Activated CD8-positive, alpha-beta T cell treated with anti-CD3 and anti-CD28 coated beads for 36 hours (primary cell): ENCODE measurements around the gene TPCN1. TPM values are rescaled to one million over a fixed set of nuclear protein-coding genes. Genes with fewer than 3 reads are reported as not detected.

Experiments
- ATAC-seq: fragments of 200-7000 bp; cut with Tn5 transposase; one replicate; pipeline ENCODE4 v1.10.0; 2021; ENCODE audit warnings: mild to moderate bottlenecking, moderate library complexity
- CTCF ChIA-PET: fragments of 350-600 bp; sonication (Branson Sonifier 250); formaldehyde crosslinking; loops from one replicate; lab custom pipeline; 2021; ENCODE audit warnings: antibody characterized with exemption; lab: Charles Lee
- POLR2A ChIA-PET: fragments of 350-600 bp; sonication (Branson Sonifier 250); formaldehyde crosslinking; loops from one replicate; lab custom pipeline; 2021; ENCODE audit warnings: antibody characterized with exemption; lab: Charles Lee
- DNase-seq: peaks from one replicate; pipeline ENCODE4 v3.0.0-alpha.2; 2020
- H3K27ac Mint-ChIP-seq: one replicate; pipeline ENCODE4 v1.8.0; 2021; ENCODE audit warnings: mild to moderate bottlenecking, mixed read lengths
- H3K27me3 Mint-ChIP-seq: one replicate; pipeline ENCODE4 v1.8.0; 2021; ENCODE audit warnings: mixed read lengths
- H3K36me3 Mint-ChIP-seq: one replicate; pipeline ENCODE4 v1.8.0; 2021; ENCODE audit warnings: low read depth, mixed read lengths
- H3K4me1 Mint-ChIP-seq: one replicate; pipeline ENCODE4 v1.8.0; 2021; ENCODE audit warnings: low read depth, mixed read lengths
- H3K4me3 Mint-ChIP-seq: one replicate; pipeline ENCODE4 v1.8.0; 2021; ENCODE audit warnings: mild to moderate bottlenecking, moderate library complexity, mixed read lengths
- H3K9me3 Mint-ChIP-seq: one replicate; pipeline ENCODE4 v1.8.0; 2021; ENCODE audit warnings: mixed read lengths
- CTCF ChIP-seq: fragments of 200-600 bp; IDR thresholded peaks from one replicate; pipeline ENCODE4 v1.8.0; 2022; ENCODE audit warnings: antibody characterized with exemption, mild to moderate bottlenecking
- intact Hi-C: fragments of 100-400 bp; cut with micrococcal nuclease; formaldehyde crosslinking; loops from one replicate; pipeline ENCODE4 v1.10.0; 2022
- total RNA-seq, 2 experiments: library from RNA; stranded (reverse); gene quantifications; one replicate each; pipeline ENCODE4 v1.2.3, GENCODE V29; 2021

Gene TPCN1
- total RNA-seq, 2 experiments from 2014 or later: 29.9 to 33.5 TPM

DNA sequence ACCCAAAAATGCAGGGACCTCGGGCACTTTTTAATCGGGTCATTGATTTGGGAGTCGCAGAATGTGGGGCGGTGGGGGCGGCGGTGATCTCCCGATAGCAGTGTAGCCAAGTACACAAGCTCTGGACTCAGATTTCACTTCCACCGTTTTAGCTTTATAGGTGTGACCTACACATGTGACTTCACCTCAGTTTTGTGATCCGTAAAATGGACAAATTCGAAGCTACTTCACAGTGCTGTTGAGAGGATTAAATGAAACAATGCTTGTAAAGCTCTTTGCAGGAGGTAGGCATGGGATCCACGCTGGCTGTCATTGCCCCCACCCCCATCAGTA, 35.3 kb upstream of the TPCN1 start:
- Mint-ChIP-seq H3K9me3 (no peaks in the 10 kb centered on the region), H3K4me1 (peaks cover 36% of the 10 kb centered on the region), H3K27me3 (no peaks in the 10 kb centered on the region), H3K4me3 (peak overlapping the region; percentile 97), H3K36me3 (peaks cover 29% of the 10 kb centered on the region), H3K27ac (peak overlapping the region; percentile 97)
- ChIA-PET CTCF (interaction anchor here (0.8 to 4.6 kb wide), 3 partner anchors 10 to 47 kb away, joined by 3 to 36 read pairs (median 15); no protein-coding TSS in a partner anchor), POLR2A (interaction anchor here (0.7 to 3.2 kb wide), 13 partner anchors 9 to 208 kb away, joined by 3 to 17 read pairs (median 6); partner anchors contain the start of genes OAS2 and TPCN1)
- no peak for TF ChIP-seq CTCF
- ATAC-seq (peak; percentile 1), DNase-seq (no peak)
- intact Hi-C loops: no loop called here

GRCh38 chr12:113186666-113187325, 34.5 kb upstream of the TPCN1 start:
- Mint-ChIP-seq H3K27ac (peak overlapping the region; percentile 97), H3K4me1 (peaks cover 36% of the 10 kb centered on the region), H3K36me3 (peaks cover 28% of the 10 kb centered on the region), H3K4me3 (peak overlapping the region; percentile 97), H3K9me3 (no peaks in the 10 kb centered on the region), H3K27me3 (no peaks in the 10 kb centered on the region)
- TF ChIP-seq CTCF: no peak
- no peak for ATAC-seq
- intact Hi-C loops: no loop called here
- CTCF ChIA-PET: interaction anchor here (1.1 to 4.6 kb wide), 3 partner anchors 9 to 71 kb away, joined by 4 to 36 read pairs (median 15); no protein-coding TSS in a partner anchor
- POLR2A ChIA-PET: interaction anchor here (0.7 to 3.2 kb wide), 5 partner anchors 9 to 72 kb away, joined by 3 to 17 read pairs (median 6); partner anchors contain the start of gene TPCN1
- no peak for DNase-seq

DNA sequence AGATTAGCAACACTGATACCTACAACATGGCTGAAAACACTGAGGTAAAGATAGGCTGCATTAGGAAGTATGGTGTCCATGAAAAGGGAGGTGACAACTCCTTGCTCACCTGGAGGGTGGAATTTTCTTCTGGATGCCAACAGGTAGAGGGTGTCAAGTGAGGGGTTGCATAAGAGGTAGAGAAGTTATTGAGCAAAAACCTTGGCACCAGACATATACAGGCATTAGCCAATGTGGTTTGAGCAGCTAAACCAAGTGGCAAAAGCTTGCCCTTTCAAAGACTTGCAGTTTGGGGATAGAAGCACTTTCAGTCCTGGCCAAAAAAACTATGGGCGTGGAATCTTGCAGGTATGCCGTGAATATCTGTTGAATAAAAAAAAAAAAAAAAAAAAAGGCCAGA, 31.9 kb upstream of the TPCN1 start:
- CTCF ChIA-PET: no interaction called here
- ATAC-seq: no peak
- intact Hi-C loops: no loop called here
- no peak for TF ChIP-seq CTCF
- POLR2A ChIA-PET: interaction anchor here (0.6 to 1.0 kb wide), 2 partner anchors 10 to 1499 kb away, joined by 3 to 4 read pairs; no protein-coding TSS in a partner anchor
- H3K27me3 Mint-ChIP-seq: no peaks in the 10 kb centered on the region
- peaks cover 22% of the 10 kb centered on the region for H3K4me1 Mint-ChIP-seq
- H3K27ac Mint-ChIP-seq: peak overlapping the region; percentile 52
- no peak for DNase-seq
- peaks cover 25% of the 10 kb centered on the region for H3K36me3 Mint-ChIP-seq
- no peaks in the 10 kb centered on the region for H3K9me3 Mint-ChIP-seq
- H3K4me3 Mint-ChIP-seq: no peak overlapping the region

DNA sequence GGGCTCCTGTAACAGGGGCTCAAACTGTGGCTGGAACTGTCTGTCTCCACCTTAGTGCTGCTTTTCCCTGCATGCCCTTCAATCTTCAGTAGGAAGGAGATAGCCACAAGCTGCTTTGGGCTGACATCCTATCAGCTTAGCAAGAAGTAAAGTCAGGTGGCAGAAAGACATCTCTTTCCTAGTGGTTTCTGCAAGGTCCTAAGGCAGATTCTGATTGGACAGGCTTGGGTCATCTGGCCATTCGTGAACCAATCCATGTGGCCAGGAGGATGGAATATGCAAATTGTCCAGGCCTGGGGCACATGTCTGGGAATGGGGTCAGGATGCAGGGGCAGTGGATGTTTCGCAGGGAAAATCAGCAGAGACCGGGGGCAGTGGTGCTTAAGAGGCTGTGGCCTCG, 30.5 kb upstream of the TPCN1 start:
- ATAC-seq: no peak
- H3K36me3 Mint-ChIP-seq: peaks cover 25% of the 10 kb centered on the region
- H3K27ac Mint-ChIP-seq: no peak overlapping the region
- peaks cover 22% of the 10 kb centered on the region for H3K4me1 Mint-ChIP-seq
- DNase-seq: no peak
- no peaks in the 10 kb centered on the region for H3K27me3 Mint-ChIP-seq
- no peak overlapping the region for H3K4me3 Mint-ChIP-seq
- intact Hi-C loops: loop anchor here (10.0 kb wide), 1 partner anchor 224 kb away; no protein-coding TSS in a partner anchor
- TF ChIP-seq CTCF: no peak
- no peaks in the 10 kb centered on the region for H3K9me3 Mint-ChIP-seq
- POLR2A ChIA-PET: interaction anchor here (0.6 to 0.7 kb wide), 2 partner anchors 21 to 28 kb away, joined by 3 read pairs; no protein-coding TSS in a partner anchor
- CTCF ChIA-PET: interaction anchor here (0.6 to 1.5 kb wide), 2 partner anchors 16 to 60 kb away, joined by 3 read pairs; no protein-coding TSS in a partner anchor

- no peak overlapping the region for H3K27ac Mint-ChIP-seq
- ChIA-PET POLR2A (interaction anchor here (0.7 kb wide), 1 partner anchor 28 kb away, joined by 3 read pairs; no protein-coding TSS in a partner anchor), CTCF (interaction anchor here (0.6 to 1.5 kb wide), 2 partner anchors 17 to 60 kb away, joined by 3 read pairs; no protein-coding TSS in a partner anchor)
- no peak for ATAC-seq
- peaks cover 19% of the 10 kb centered on the region for H3K4me1 Mint-ChIP-seq
- intact Hi-C loops: loop anchor here (10.0 kb wide), 1 partner anchor 224 kb away; no protein-coding TSS in a partner anchor
- H3K9me3 Mint-ChIP-seq: no peaks in the 10 kb centered on the region
- no peak for DNase-seq
- peaks cover 23% of the 10 kb centered on the region for H3K36me3 Mint-ChIP-seq
- H3K4me3 Mint-ChIP-seq: no peak overlapping the region
- no peaks in the 10 kb centered on the region for H3K27me3 Mint-ChIP-seq
- no peak for TF ChIP-seq CTCF
Measured at GRCh38 chr12:113191227-113191626, 30.0 kb upstream of the TPCN1 start.
